ENCODE measurements around the gene APEH.

DNA sequence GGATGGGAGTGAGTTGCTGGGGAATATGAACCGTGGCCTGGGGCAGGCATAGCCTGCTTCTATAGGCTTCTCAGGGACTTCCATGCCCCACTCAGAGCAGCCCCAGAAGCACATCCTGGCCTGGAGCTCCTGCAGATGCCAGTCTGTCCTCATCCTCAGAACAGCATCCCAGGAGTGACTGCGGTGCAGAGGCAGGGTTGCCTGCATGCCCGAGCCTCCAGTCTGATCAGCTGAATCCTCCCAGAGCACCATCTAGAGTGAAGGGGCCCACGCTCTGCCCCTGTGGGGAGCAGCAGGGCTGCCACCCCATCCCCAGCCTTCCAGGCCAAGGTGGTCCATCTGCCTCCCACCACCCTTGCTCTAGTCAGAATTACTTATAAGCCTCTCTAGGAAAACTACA, 44.7 kb upstream of the APEH start:
- no peak for TF ChIP-seq CTCF (IDR thresholded peaks at IDR 0.05; ENCODE audit: insufficient read depth, low read length, poor library complexity, severe bottlenecking)
- TF ChIP-seq EZH2phosphoT487 (conservative IDR thresholded peaks at IDR 0.05; ENCODE audit: low read length): no peak
